Subcutaneous adipose tissue (tissue), 4 donors: ENCODE results near the gene VEPH1. TPM values are rescaled to one million over a fixed set of nuclear protein-coding genes. Genes with fewer than 3 reads are reported as not detected.

Experiments used
- total RNA-seq, 4 donors: library from RNA; depleted of rRNA; stranded (reverse); fragments of >200 nt; gene quantifications; one replicate each; pipeline ENCODE4 v1.1.0, GENCODE V29; 2016
- TF ChIP-seq, protein P1 (sequence below): fragments of 450-650 bp; IDR thresholded peaks from one replicate; pipeline ENCODE4 v1.5.1; 2016; ENCODE audit warnings: low read depth, mild to moderate bottlenecking, control low read depth, antibody characterized with exemption, moderate library complexity

VEPH1 gene
- total RNA-seq, 4 donors from 2014 or later = 0.44 to 11.9 (median 3.1) TPM

DNA sequence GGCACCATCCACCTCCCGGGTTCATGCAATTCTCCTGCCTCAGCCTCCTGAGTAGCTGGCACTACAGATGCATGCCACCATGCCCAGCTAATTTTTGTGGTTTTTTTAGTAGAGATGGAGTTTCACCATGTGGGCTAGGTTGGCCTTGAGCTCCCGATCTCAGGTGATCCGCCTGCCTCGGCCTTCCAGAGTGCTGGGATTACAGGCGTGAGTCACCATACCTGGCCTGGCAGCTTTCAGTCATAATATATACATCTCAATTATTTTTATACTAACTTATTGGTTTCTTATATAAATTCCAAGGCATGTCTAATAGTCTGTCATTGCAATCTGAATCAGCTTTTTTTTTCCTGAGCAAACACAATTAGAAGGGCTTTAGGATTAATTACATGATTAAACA lies 269.3 kb downstream of the VEPH1 start:
- TF ChIP-seq, protein P1, sequence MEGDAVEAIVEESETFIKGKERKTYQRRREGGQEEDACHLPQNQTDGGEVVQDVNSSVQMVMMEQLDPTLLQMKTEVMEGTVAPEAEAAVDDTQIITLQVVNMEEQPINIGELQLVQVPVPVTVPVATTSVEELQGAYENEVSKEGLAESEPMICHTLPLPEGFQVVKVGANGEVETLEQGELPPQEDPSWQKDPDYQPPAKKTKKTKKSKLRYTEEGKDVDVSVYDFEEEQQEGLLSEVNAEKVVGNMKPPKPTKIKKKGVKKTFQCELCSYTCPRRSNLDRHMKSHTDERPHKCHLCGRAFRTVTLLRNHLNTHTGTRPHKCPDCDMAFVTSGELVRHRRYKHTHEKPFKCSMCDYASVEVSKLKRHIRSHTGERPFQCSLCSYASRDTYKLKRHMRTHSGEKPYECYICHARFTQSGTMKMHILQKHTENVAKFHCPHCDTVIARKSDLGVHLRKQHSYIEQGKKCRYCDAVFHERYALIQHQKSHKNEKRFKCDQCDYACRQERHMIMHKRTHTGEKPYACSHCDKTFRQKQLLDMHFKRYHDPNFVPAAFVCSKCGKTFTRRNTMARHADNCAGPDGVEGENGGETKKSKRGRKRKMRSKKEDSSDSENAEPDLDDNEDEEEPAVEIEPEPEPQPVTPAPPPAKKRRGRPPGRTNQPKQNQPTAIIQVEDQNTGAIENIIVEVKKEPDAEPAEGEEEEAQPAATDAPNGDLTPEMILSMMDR = no peak

DNA sequence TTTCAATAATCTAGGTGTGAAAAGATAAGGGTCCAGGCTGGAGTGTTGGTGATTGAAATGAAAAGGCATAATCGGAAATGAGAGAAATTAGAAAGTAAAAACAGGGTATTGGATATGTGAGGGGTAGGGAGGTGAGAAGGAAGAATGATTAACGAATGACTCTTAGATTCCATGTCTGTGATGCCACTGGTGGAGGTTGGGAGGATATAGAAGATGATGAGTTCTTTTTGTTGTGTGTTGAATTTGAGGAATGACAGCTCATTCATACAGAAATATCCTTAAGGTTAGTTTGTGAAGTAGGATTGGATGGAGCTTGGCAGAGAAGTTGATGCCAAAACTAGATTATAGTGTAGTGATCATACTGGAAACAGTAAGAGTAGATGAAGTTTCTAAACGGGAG lies 271.1 kb downstream of the VEPH1 start:
- TF ChIP-seq, protein P1 = no peak

DNA sequence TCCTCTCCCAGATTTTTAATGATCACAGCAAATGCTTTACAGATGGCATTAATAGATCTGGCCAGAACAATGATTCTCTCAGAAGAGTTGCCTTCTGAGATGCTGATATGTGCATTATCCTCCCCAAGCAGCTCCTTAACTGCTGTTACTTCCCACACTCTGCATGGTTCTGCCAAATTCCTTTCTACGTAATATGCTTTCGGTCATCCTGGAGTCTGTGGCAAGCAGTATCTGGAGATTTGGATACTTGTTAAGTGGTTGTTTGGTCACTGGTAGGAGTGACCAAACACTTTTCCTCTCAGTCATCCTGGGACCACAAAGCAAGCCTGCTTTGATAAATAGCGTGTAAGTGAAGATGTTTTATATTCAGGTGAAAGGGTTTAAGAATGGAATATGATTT lies 272.1 kb downstream of the VEPH1 start:
- TF ChIP-seq, protein P1 = no peak

DNA sequence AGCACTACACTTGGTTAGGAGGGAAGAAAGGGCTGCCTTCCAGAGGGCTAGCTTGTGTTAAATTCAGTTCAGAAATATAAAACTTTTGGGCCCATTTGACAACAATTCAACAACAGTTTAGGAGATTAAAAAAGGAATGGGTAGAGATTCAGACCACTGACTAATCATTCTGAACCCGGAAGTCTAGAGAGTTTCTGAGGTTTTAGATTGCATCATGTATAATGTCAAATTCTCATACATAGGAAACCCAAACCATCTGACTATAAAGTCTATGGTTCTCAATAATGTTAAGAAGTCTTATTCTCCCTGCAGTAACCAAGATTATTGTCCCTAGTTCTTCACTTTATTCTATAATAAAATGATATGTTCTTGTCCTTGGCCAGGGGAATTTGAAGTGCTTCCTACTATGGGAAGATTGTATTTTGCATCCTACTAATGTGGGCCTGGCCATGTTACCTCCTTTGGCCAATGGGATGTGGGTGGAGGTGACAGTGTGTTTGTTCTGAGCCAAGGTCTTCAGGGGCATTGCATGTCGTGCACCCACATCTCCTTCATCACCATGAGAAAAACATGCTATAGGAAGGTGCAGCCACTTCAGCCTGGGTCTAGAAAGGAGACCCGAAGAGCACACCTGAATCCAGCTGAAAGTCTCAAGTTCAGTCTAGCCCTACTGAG lies 276.9 kb downstream of the VEPH1 start:
- TF ChIP-seq, protein P1 = no peak

DNA sequence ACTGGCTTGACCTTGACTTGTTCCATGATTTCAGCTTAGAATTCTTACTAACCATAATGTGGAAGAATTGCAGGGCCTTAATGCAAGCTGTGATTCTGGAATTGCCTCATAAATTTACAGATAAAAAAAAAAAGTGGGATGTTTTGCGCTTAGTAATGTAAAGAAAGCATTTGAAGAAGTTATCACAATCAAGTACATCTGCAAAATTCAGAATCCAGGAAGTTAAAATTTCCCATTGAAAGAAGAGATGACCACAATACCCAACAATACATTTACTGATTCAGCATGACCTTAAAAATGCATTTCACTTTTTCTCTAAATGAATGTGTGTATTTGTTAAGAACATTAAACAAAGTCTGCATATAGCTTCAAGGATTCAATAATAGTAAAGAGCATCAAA lies 278.2 kb downstream of the VEPH1 start:
- TF ChIP-seq, protein P1 = no peak

DNA sequence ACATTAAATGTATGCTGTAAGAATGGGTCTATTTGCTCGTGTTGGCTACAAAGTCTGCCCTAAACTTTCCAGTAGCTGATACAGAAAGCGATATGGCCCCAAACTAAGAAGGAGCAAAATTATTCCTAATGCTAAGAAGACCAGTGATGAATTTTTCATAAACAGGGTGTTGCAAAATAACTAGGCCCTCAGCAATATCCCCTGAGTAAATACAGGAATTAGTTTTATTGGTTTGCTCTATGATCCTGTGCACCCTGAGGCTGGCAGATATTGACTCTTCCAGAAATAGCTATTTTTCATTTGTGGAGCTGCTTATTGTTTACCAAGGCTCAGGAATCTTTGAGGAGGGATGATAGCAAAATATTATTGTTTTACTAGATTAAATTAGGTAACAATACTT lies 282.3 kb downstream of the VEPH1 start:
- TF ChIP-seq, protein P1 = no peak

DNA sequence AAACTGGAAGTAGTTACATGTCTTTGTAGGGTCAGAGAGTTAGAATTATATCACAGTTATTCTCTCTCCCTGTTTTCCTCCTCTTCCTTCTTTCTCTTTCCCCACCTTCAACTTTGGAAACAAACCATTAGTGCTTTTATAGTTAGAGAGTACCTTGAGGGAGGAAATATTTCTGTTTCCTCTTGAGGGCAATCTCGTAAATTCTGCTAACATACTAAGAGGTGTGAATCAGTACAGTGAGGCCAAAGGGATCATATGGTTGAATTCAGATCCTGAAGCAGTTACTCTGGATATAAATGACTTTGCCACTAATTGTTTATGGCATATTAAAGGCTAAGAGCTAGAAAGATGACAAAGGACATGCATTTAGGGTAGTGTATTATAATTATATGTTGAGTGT lies 283.0 kb downstream of the VEPH1 start:
- TF ChIP-seq, protein P1 = no peak
